HCT116 (cell line): ENCODE data around the gene IFIT1. TPM values are rescaled to one million over a fixed set of nuclear protein-coding genes. Genes with fewer than 3 reads are reported as not detected.

Source experiments
- ATAC-seq: fragments of 200-7000 bp; cut with Tn5 transposase; 2 replicates; pipeline ENCODE4 v1.9.1; 2020; ENCODE audit warnings: mild to moderate bottlenecking, moderate library complexity
- BruUV-seq: library from RNA; stranded (reverse); fragments of 400-500 nt; replicated peaks from 2 replicates; lab custom pipeline; 2021; lab: Mats Ljungman, UMichigan
- CTCF ChIA-PET: fragments of 300-600 bp; sonication (Branson Sonifier 250); formaldehyde crosslinking; loops from one replicate; lab custom pipeline; 2021; ENCODE audit warnings: antibody characterized with exemption; lab: Charles Lee
- POLR2A ChIA-PET: fragments of 300-600, 350-600 bp; sonication (Branson Sonifier 250); formaldehyde crosslinking; loops from one replicate; lab custom pipeline; 2021; ENCODE audit warnings: antibody characterized with exemption; lab: Charles Lee
- RAD21 ChIA-PET, 2 experiments: fragments of 300-600 bp; sonication (Branson Sonifier 250); formaldehyde crosslinking; loops; one replicate each; lab custom pipeline; 2023; ENCODE audit warnings: low total read pairs in 2 of 2; ENCODE audit not compliant: uncharacterized antibody in 2 of 2, unreplicated experiment in 2 of 2, low non-redundant PET in 1 of 2; lab: Charles Lee
- DNase-seq: peaks from one replicate; pipeline ENCODE4 v3.0.0-alpha.2; 2010; ENCODE audit warnings: low read depth, low spot score
- H2AFZ ChIP-seq: fragments of 200-600 bp; shearing (Covaris generic), sonication (generic); 2 replicates; pipeline ENCODE4 v1.6.1; 2017; ENCODE audit warnings: low read depth, mixed run types, mixed read lengths, antibody characterized with exemption, low read length; ENCODE audit not compliant: poor library complexity, severe bottlenecking
- H3K27ac ChIP-seq: 2 replicates; pipeline ENCODE4 v1.5.1; 2012; ENCODE audit warnings: low read depth, low read length
- H3K27me3 ChIP-seq: fragments of 200-600 bp; sonication (generic); 2 replicates; pipeline ENCODE4 v1.6.1; 2016; ENCODE audit warnings: mixed run types, low read length, mixed read lengths; ENCODE audit not compliant: insufficient read depth
- H3K36me3 ChIP-seq, 2 experiments: fragments of 200-500 bp in 1 of 2; fragments of 200-600 bp in 1 of 2; sonication (Bioruptor generic) in 1 of 2; sonication (generic) in 1 of 2; 2 replicates each; pipeline versions ENCODE4 v1.5.1 to v1.6.1; 2014 to 2016; ENCODE audit warnings: low read length in 2 of 2, inconsistent platforms in 1 of 2, mixed read lengths in 1 of 2, mixed run types in 1 of 2; ENCODE audit not compliant: insufficient read depth in 2 of 2, control insufficient read depth in 1 of 2
- H3K4me1 ChIP-seq, 2 experiments: fragments of 200-600 bp in 1 of 2; sonication (generic) in 1 of 2; 2 replicates each; pipeline versions ENCODE4 v1.5.1 to v1.6.1; 2012 to 2017; ENCODE audit warnings: low read length in 2 of 2, inconsistent platforms in 1 of 2, mild to moderate bottlenecking in 1 of 2, mixed read lengths in 1 of 2, mixed run types in 1 of 2, moderate library complexity in 1 of 2; ENCODE audit not compliant: insufficient read depth in 2 of 2, control insufficient read depth in 1 of 2
- H3K4me2 ChIP-seq: fragments of 200-600 bp; sonication (generic); 2 replicates; pipeline ENCODE4 v1.6.1; 2017; ENCODE audit warnings: mixed run types, low read length, mixed read lengths
- H3K4me3 ChIP-seq, 2 experiments: fragments of 200-600 bp in 1 of 2; sonication (generic) in 1 of 2; replicated peaks in 1 of 2; 2 replicates each; pipeline ENCODE4 v1.5.1; 2011 to 2016; ENCODE audit warnings: low read length in 2 of 2, control low read depth in 1 of 2, low read depth in 1 of 2, mild to moderate bottlenecking in 1 of 2, mixed read lengths in 1 of 2, mixed run types in 1 of 2
- H3K79me2 ChIP-seq: fragments of 200-600 bp; sonication (generic); 2 replicates; pipeline ENCODE4 v1.6.1; 2017; ENCODE audit warnings: mild to moderate bottlenecking, mixed run types, low read length, moderate library complexity, mixed read lengths; ENCODE audit not compliant: insufficient read depth
- H3K9ac ChIP-seq: fragments of 200-600 bp; sonication (generic); 2 replicates; pipeline ENCODE4 v1.6.1; 2016; ENCODE audit warnings: low read length, mixed read lengths
- H3K9me2 ChIP-seq: fragments of 200-600 bp; sonication (generic), shearing (Covaris generic); 2 replicates; pipeline ENCODE4 v1.6.1; 2017; ENCODE audit warnings: mixed run types, mild to moderate bottlenecking, moderate library complexity; ENCODE audit not compliant: insufficient read depth
- H3K9me3 ChIP-seq, 2 experiments: fragments of 200-500 bp in 1 of 2; fragments of 200-600 bp in 1 of 2; sonication (Bioruptor generic) in 1 of 2; sonication (generic) in 1 of 2; 2 replicates each; pipeline ENCODE4 v1.6.1; 2014 to 2017; ENCODE audit warnings: low read length in 2 of 2, mixed read lengths in 2 of 2, inconsistent platforms in 1 of 2, low read depth in 1 of 2, mild to moderate bottlenecking in 1 of 2, mixed run types in 1 of 2, moderate library complexity in 1 of 2; ENCODE audit not compliant: control insufficient read depth in 1 of 2, insufficient read depth in 1 of 2
- H4K20me1 ChIP-seq: fragments of 200-600 bp; sonication (generic), shearing (Covaris generic); 2 replicates; pipeline ENCODE4 v1.6.1; 2017; ENCODE audit warnings: mixed run types, mild to moderate bottlenecking, moderate library complexity; ENCODE audit not compliant: insufficient read depth
- CBX3 ChIP-seq: IDR thresholded peaks from 2 replicates; pipeline ENCODE4 v1.6.1; 2012; ENCODE audit warnings: low read depth
- EZH2phosphoT487 ChIP-seq: fragments of 200-600 bp; IDR thresholded peaks from 2 replicates; pipeline ENCODE4 v1.6.1; 2018; ENCODE audit warnings: antibody characterized with exemption, borderline replicate concordance
- FOSL1 ChIP-seq: IDR thresholded peaks from 2 replicates; pipeline ENCODE4 v1.6.1; 2012; ENCODE audit warnings: low read depth
- POLR2A ChIP-seq: IDR thresholded peaks from 2 replicates; pipeline ENCODE4 v1.7.0; 2011; ENCODE audit warnings: borderline replicate concordance; ENCODE audit not compliant: insufficient read depth, insufficient read length; ENCODE audit errors: extremely low read depth
- SIN3A ChIP-seq: IDR thresholded peaks from 2 replicates; pipeline ENCODE4 v1.6.1; 2012; ENCODE audit warnings: low read depth
- SP1 ChIP-seq: IDR thresholded peaks from 2 replicates; pipeline ENCODE4 v1.6.1; 2012; ENCODE audit warnings: low read depth
- ZFX ChIP-seq: fragments of 450-650 bp; IDR thresholded peaks from 2 replicates; pipeline ENCODE4 v1.6.1; 2017
- intact Hi-C: fragments of 100-400 bp; cut with micrococcal nuclease; formaldehyde crosslinking; loops from 2 replicates; pipeline ENCODE4 v1.10.0; 2022
- total RNA-seq: library from RNA; stranded (reverse); gene quantifications from one replicate; pipeline ENCODE4 v1.2.1, GENCODE V29; 2021; ENCODE audit not compliant: unreplicated experiment
- TF ChIP-seq, protein P1 (sequence below): IDR thresholded peaks from 2 replicates; pipeline ENCODE4 v1.6.1; 2012; ENCODE audit warnings: low read depth
- TF ChIP-seq, protein P2 (sequence below): IDR thresholded peaks from 2 replicates; pipeline ENCODE4 v1.6.1; 2012

Gene IFIT1
- total RNA-seq, 1 experiment from 2014 or later = 3.6 TPM

DNA sequence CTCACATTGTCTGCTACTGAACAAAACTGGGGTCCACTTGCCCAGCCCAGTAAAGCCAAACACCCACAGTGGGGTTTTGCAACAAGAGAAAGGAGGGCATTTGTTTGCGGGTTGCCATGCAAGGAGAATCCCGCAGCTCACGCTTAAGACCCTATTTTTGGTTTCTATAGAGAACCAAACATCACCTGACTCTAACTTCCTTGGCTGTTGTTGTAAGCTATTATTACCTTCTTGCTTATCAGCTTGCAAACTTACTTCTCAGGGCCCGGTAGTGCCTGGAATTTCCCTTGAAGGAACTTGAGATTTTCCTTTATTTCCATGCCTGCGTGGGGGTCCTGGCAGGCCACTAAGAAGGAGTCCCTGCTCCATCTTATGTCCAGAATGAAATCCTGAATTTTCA, 43.9 kb upstream of the IFIT1 start:
- RAD21 ChIA-PET = no interaction called here
- CTCF ChIA-PET = no interaction called here
- Histone ChIP-seq H3K9ac (no peak overlapping the region), H3K4me2 (no peak overlapping the region), H4K20me1 (no peaks in the 10 kb centered on the region), H3K79me2 (no peaks in the 10 kb centered on the region), H3K27ac (no peak overlapping the region), H3K9me3 (no peaks in the 10 kb centered on the region), H3K27me3 (no peaks in the 10 kb centered on the region), H2AFZ (no peak overlapping the region), H3K36me3 (no peaks in the 10 kb centered on the region), H3K4me3 (no peak overlapping the region), H3K9me2 (no peaks in the 10 kb centered on the region), H3K4me1 (peaks cover 16 to 25% of the 10 kb centered on the region in 2 experiments)
- POLR2A ChIA-PET = no interaction called here
- ATAC-seq (no peak), DNase-seq (no peak)
- BruUV-seq = no TSS peak
- intact Hi-C loops = no loop called here
- TF ChIP-seq SP1 = no peak
- TF ChIP-seq, protein P1, sequence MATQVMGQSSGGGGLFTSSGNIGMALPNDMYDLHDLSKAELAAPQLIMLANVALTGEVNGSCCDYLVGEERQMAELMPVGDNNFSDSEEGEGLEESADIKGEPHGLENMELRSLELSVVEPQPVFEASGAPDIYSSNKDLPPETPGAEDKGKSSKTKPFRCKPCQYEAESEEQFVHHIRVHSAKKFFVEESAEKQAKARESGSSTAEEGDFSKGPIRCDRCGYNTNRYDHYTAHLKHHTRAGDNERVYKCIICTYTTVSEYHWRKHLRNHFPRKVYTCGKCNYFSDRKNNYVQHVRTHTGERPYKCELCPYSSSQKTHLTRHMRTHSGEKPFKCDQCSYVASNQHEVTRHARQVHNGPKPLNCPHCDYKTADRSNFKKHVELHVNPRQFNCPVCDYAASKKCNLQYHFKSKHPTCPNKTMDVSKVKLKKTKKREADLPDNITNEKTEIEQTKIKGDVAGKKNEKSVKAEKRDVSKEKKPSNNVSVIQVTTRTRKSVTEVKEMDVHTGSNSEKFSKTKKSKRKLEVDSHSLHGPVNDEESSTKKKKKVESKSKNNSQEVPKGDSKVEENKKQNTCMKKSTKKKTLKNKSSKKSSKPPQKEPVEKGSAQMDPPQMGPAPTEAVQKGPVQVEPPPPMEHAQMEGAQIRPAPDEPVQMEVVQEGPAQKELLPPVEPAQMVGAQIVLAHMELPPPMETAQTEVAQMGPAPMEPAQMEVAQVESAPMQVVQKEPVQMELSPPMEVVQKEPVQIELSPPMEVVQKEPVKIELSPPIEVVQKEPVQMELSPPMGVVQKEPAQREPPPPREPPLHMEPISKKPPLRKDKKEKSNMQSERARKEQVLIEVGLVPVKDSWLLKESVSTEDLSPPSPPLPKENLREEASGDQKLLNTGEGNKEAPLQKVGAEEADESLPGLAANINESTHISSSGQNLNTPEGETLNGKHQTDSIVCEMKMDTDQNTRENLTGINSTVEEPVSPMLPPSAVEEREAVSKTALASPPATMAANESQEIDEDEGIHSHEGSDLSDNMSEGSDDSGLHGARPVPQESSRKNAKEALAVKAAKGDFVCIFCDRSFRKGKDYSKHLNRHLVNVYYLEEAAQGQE = no peak
- TF ChIP-seq CBX3 = no peak
- TF ChIP-seq, protein P2, sequence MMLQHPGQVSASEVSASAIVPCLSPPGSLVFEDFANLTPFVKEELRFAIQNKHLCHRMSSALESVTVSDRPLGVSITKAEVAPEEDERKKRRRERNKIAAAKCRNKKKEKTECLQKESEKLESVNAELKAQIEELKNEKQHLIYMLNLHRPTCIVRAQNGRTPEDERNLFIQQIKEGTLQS = no peak
- TF ChIP-seq SIN3A = no peak
- no peak for TF ChIP-seq ZFX
- TF ChIP-seq EZH2phosphoT487 = no peak
- TF ChIP-seq FOSL1 = no peak
- TF ChIP-seq POLR2A = no peak
